HepG2 (cell line): ENCODE measurements around the gene RAB11FIP5. TPM values are rescaled to one million over a fixed set of nuclear protein-coding genes. Genes with fewer than 3 reads are reported as not detected.

Experiments used
- DR1 ChIP-seq: sonication (generic); formaldehyde crosslinking; IDR thresholded peaks from 2 replicates; pipeline ENCODE4 v1.8.0; 2021; ENCODE audit warnings: mild to moderate bottlenecking, missing genetic modification reagents, inconsistent platforms
- GABPB1 ChIP-seq: IDR thresholded peaks from 2 replicates; pipeline ENCODE4 v1.6.1; 2016; ENCODE audit warnings: mild to moderate bottlenecking, missing genetic modification reagents, moderate library complexity, missing compliant biosample characterization
- KLF15 ChIP-seq: sonication (generic); formaldehyde crosslinking; IDR thresholded peaks from 2 replicates; pipeline ENCODE4 v1.8.1; 2023; ENCODE audit warnings: borderline replicate concordance, mild to moderate bottlenecking, inconsistent platforms, missing genetic modification reagents, mixed read lengths
- MED1 ChIP-seq: sonication (generic); formaldehyde crosslinking; IDR thresholded peaks from 2 replicates; pipeline ENCODE4 v1.4.0; 2020; ENCODE audit warnings: missing genetic modification reagents
- MTERF4 ChIP-seq: sonication (generic); formaldehyde crosslinking; IDR thresholded peaks from 2 replicates; pipeline ENCODE4 v1.8.0; 2023; ENCODE audit warnings: mild to moderate bottlenecking, missing genetic modification reagents
- NRL ChIP-seq: sonication (generic); formaldehyde crosslinking; IDR thresholded peaks from 2 replicates; pipeline ENCODE4 v1.5.0; 2020; ENCODE audit warnings: missing genetic modification reagents, mild to moderate bottlenecking, moderate library complexity, borderline replicate concordance
- TRIM24 ChIP-seq: sonication (generic); formaldehyde crosslinking; IDR thresholded peaks from 2 replicates; pipeline ENCODE4 v1.8.0; 2022; ENCODE audit warnings: mild to moderate bottlenecking, missing genetic modification reagents
- ZNF563 ChIP-seq: sonication (generic); formaldehyde crosslinking; IDR thresholded peaks from 2 replicates; pipeline ENCODE4 v1.8.0; 2022; ENCODE audit warnings: mild to moderate bottlenecking, moderate library complexity, missing genetic modification reagents
- ZNF766 ChIP-seq: sonication (generic); formaldehyde crosslinking; IDR thresholded peaks from 2 replicates; pipeline ENCODE4 v1.5.0; 2020; ENCODE audit warnings: missing genetic modification reagents, borderline replicate concordance
- ZNF800 ChIP-seq: sonication (generic); formaldehyde crosslinking; IDR thresholded peaks from 2 replicates; pipeline ENCODE4 v1.4.0; 2020; ENCODE audit warnings: missing genetic modification reagents
- polyA plus RNA-seq, 8 experiments: library from polyadenylated mRNA; depleted of rRNA in 3 of 8; stranded (reverse) in 7 of 8; unstranded in 1 of 8; fragments of >200 nt; fragmentation: Illumina TruSeq in 4 of 8; extraction: Trizol in 4 of 8; gene quantifications; 2 replicates each; pipeline versions ENCODE4 v1.2.1 to v1.2.3, GENCODE V29; 2011 to 2016; ENCODE audit warnings: low read depth in 4 of 8, missing spikeins in 1 of 8, mixed read lengths in 1 of 8; ENCODE audit not compliant: insufficient read depth in 1 of 8
- total RNA-seq, 5 experiments: library from RNA; depleted of rRNA; stranded (reverse); fragments of >200 nt; fragmentation: Illumina TruSeq; extraction: Trizol; gene quantifications; 2 replicates each; pipeline ENCODE4 v1.2.3, GENCODE V29; 2016; ENCODE audit warnings: low read depth in 1 of 5
- TF ChIP-seq, protein P1 (sequence below): sonication (generic); formaldehyde crosslinking; IDR thresholded peaks from 2 replicates; pipeline ENCODE4 v1.4.0; 2020; ENCODE audit warnings: mild to moderate bottlenecking, missing genetic modification reagents, borderline replicate concordance
- TF ChIP-seq, protein P2 (sequence below): sonication (generic); formaldehyde crosslinking; IDR thresholded peaks from 2 replicates; pipeline ENCODE4 v1.5.0; 2020; ENCODE audit warnings: missing genetic modification reagents, mild to moderate bottlenecking, borderline replicate concordance
- TF ChIP-seq, protein P3 (sequence below): sonication (generic); formaldehyde crosslinking; IDR thresholded peaks from 2 replicates; pipeline ENCODE4 v1.4.0; 2020; ENCODE audit warnings: missing genetic modification reagents

The RAB11FIP5 gene
- total and polyA plus RNA-seq, 2 of the 13 experiments (the other 11 are each of a cell fraction or from before 2014, with no cell fraction given): 9.4 to 22.9 TPM

DNA sequence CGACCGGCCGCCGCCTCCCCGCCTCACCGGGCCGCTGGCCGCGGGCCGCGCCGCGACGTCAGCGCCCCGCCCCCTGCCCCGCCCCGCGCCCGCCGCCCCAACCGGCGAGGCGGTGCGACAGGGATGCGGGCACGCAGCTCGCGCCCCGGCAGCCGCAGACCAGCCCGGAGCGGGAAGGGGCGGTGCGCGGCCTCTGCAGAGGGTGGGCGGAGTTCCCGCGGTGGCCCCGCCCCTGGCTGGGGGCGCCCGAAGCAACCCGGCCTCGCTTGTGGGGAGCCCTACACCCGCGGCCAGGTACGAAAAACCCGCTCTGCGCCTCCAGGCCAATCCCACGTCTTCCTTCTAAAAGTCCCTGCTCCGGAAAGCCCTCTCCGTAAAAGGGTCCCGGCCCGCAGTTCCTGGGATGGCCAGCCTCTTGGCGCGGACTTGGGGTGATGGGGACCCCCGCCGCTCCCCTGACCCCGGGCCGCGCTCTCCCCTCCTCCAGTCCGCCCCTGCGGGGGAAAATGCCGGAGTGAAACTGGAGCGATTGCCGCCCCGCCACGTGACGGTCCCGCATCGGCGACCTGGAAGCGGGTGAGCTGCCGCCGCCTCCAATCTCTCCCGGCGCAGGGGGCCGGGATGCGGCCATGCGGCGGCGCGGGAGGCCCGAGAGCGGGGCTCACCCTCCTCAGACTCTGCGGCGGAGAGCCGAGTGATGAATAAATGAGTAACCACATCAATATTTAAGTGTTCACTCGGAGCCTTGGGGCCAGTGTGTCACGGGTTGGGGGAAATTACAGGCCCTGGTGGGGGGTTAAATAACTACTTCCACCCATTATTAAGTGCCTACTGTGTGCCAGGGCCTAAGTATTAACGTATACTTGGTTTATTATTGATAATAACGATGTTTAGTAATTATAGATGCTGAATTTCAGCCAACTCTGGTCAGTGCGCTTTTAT is at the start of gene RAB11FIP5 (continued):
- TF ChIP-seq ZNF563 (peak; percentile 61; the same call in 1 of the 2 replicates), MED1 (CRISPR knock-in tag) (peak; percentile 17; the same call in 1 of the 2 replicates), ZNF800 (CRISPR knock-in tag) (0 out of 2 replicates have a peak, but pooled peaks have one; percentile 25), NRL (peak; percentile 79; the same call in 1 of the 2 replicates), MTERF4 (CRISPR knock-in tag) (peak; percentile 75; the same call in 1 of the 2 replicates), DR1 (peak; percentile 31; the same call in 1 of the 2 replicates), GABPB1 (CRISPR knock-in tag) (peak; percentile 69), ZNF766 (CRISPR knock-in tag) (peak; percentile 79; the same call in 1 of the 2 replicates), KLF15 (peak; percentile 67; the same call in 1 of the 2 replicates), TRIM24 (CRISPR knock-in tag) (no peak)
- TF ChIP-seq, protein P1, sequence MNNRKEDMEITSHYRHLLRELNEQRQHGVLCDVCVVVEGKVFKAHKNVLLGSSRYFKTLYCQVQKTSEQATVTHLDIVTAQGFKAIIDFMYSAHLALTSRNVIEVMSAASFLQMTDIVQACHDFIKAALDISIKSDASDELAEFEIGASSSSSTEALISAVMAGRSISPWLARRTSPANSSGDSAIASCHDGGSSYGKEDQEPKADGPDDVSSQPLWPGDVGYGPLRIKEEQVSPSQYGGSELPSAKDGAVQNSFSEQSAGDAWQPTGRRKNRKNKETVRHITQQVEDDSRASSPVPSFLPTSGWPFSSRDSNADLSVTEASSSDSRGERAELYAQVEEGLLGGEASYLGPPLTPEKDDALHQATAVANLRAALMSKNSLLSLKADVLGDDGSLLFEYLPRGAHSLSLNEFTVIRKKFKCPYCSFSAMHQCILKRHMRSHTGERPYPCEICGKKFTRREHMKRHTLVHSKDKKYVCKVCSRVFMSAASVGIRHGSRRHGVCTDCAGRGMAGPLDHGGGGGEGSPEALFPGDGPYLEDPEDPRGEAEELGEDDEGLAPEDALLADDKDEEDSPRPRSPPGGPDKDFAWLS (CRISPR knock-in tag): peak; percentile 98
- TF ChIP-seq, protein P2, sequence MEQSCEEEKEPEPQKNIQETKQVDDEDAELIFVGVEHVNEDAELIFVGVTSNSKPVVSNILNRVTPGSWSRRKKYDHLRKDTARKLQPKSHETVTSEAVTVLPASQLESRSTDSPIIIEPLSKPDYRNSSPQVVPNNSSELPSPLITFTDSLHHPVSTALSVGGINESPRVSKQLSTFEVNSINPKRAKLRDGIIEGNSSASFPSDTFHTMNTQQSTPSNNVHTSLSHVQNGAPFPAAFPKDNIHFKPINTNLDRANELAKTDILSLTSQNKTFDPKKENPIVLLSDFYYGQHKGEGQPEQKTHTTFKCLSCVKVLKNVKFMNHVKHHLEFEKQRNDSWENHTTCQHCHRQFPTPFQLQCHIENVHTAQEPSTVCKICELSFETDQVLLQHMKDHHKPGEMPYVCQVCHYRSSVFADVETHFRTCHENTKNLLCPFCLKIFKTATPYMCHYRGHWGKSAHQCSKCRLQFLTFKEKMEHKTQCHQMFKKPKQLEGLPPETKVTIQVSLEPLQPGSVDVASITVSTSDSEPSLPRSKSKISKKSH (CRISPR knock-in tag): peak; percentile 75; the same call in 1 of the 2 replicates
- TF ChIP-seq, protein P3, sequence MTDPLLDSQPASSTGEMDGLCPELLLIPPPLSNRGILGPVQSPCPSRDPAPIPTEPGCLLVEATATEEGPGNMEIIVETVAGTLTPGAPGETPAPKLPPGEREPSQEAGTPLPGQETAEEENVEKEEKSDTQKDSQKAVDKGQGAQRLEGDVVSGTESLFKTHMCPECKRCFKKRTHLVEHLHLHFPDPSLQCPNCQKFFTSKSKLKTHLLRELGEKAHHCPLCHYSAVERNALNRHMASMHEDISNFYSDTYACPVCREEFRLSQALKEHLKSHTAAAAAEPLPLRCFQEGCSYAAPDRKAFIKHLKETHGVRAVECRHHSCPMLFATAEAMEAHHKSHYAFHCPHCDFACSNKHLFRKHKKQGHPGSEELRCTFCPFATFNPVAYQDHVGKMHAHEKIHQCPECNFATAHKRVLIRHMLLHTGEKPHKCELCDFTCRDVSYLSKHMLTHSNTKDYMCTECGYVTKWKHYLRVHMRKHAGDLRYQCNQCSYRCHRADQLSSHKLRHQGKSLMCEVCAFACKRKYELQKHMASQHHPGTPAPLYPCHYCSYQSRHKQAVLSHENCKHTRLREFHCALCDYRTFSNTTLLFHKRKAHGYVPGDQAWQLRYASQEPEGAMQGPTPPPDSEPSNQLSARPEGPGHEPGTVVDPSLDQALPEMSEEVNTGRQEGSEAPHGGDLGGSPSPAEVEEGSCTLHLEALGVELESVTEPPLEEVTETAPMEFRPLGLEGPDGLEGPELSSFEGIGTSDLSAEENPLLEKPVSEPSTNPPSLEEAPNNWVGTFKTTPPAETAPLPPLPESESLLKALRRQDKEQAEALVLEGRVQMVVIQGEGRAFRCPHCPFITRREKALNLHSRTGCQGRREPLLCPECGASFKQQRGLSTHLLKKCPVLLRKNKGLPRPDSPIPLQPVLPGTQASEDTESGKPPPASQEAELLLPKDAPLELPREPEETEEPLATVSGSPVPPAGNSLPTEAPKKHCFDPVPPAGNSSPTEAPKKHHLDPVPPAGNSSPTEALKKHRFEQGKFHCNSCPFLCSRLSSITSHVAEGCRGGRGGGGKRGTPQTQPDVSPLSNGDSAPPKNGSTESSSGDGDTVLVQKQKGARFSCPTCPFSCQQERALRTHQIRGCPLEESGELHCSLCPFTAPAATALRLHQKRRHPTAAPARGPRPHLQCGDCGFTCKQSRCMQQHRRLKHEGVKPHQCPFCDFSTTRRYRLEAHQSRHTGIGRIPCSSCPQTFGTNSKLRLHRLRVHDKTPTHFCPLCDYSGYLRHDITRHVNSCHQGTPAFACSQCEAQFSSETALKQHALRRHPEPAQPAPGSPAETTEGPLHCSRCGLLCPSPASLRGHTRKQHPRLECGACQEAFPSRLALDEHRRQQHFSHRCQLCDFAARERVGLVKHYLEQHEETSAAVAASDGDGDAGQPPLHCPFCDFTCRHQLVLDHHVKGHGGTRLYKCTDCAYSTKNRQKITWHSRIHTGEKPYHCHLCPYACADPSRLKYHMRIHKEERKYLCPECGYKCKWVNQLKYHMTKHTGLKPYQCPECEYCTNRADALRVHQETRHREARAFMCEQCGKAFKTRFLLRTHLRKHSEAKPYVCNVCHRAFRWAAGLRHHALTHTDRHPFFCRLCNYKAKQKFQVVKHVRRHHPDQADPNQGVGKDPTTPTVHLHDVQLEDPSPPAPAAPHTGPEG (CRISPR knock-in tag): 0 out of 2 replicates have a peak, but pooled peaks have one; percentile 9
